H9 (cell line): ENCODE data around the gene M6PR. TPM values are rescaled to one million over a fixed set of nuclear protein-coding genes. Genes with fewer than 3 reads are reported as not detected.
A peak's percentile ranks its signal among the peaks of the same experiment; 100 is the strongest.

Source experiments
- DNase-seq: peaks from one replicate; pipeline ENCODE4 v3.0.0-alpha.2; 2017
- H2AFZ ChIP-seq: one replicate; pipeline ENCODE4 v1.6.1; 2013; ENCODE audit warnings: mild to moderate bottlenecking, low read length, control low read depth, moderate library complexity
- H2AK5ac ChIP-seq: 2 replicates; pipeline ENCODE4 v1.6.1; 2013; ENCODE audit warnings: low read length, control low read depth, mixed read lengths; ENCODE audit not compliant: insufficient read length
- H2BK120ac ChIP-seq: one replicate; pipeline ENCODE4 v1.6.1; 2013; ENCODE audit warnings: low read depth, mild to moderate bottlenecking, low read length, control low read depth, inconsistent platforms; ENCODE audit not compliant: poor library complexity, severe bottlenecking
- H2BK12ac ChIP-seq: 2 replicates; pipeline ENCODE4 v1.6.1; 2013; ENCODE audit warnings: low read length, control low read depth, mixed read lengths, low read depth; ENCODE audit not compliant: insufficient read length
- H2BK15ac ChIP-seq: 2 replicates; pipeline ENCODE4 v1.6.1; 2013; ENCODE audit warnings: low read depth, low read length, control low read depth
- H2BK20ac ChIP-seq: one replicate; pipeline ENCODE4 v1.6.1; 2013; ENCODE audit warnings: low read depth, mild to moderate bottlenecking, low read length, control low read depth, inconsistent platforms; ENCODE audit not compliant: poor library complexity, severe bottlenecking
- H2BK5ac ChIP-seq: 2 replicates; pipeline ENCODE4 v1.6.1; 2013; ENCODE audit warnings: low read length, control low read depth, mixed read lengths; ENCODE audit not compliant: insufficient read length
- H3K14ac ChIP-seq: 2 replicates; pipeline ENCODE4 v1.6.1; 2013; ENCODE audit warnings: low read length, control low read depth; ENCODE audit not compliant: insufficient read depth
- H3K18ac ChIP-seq: 2 replicates; pipeline ENCODE4 v1.6.1; 2013; ENCODE audit warnings: low read depth, mild to moderate bottlenecking, mixed read lengths, low read length, control low read depth; ENCODE audit not compliant: insufficient read length
- H3K23ac ChIP-seq: 2 replicates; pipeline ENCODE4 v1.6.1; 2013; ENCODE audit warnings: low read length, control low read depth, mixed read lengths, low read depth; ENCODE audit not compliant: insufficient read length
- H3K23me2 ChIP-seq: 2 replicates; pipeline ENCODE4 v1.6.1; 2013; ENCODE audit warnings: low read depth, mild to moderate bottlenecking, mixed read lengths, low read length, control low read depth; ENCODE audit not compliant: insufficient read length, poor library complexity, severe bottlenecking
- H3K27ac ChIP-seq: 2 replicates; pipeline ENCODE4 v1.5.1; 2013; ENCODE audit warnings: low read length, control low read depth, mixed read lengths, low read depth; ENCODE audit not compliant: insufficient read length
- H3K27me3 ChIP-seq: 2 replicates; pipeline ENCODE4 v1.6.1; 2013; ENCODE audit warnings: low read length, control low read depth, inconsistent platforms; ENCODE audit not compliant: insufficient read depth
- H3K4ac ChIP-seq: 2 replicates; pipeline ENCODE4 v1.6.1; 2013; ENCODE audit warnings: low read depth, mild to moderate bottlenecking, control low read depth, inconsistent platforms, low read length, moderate library complexity
- H3K4me1 ChIP-seq: 2 replicates; pipeline ENCODE4 v1.6.1; 2013; ENCODE audit warnings: low read length, control low read depth, inconsistent platforms; ENCODE audit not compliant: insufficient read depth
- H3K4me2 ChIP-seq: 2 replicates; pipeline ENCODE4 v1.6.1; 2013; ENCODE audit warnings: low read length, control low read depth, mixed read lengths; ENCODE audit not compliant: insufficient read length, insufficient read depth
- H3K56ac ChIP-seq: 2 replicates; pipeline ENCODE4 v1.6.1; 2013; ENCODE audit warnings: low read depth, mild to moderate bottlenecking, mixed read lengths, low read length, control low read depth; ENCODE audit not compliant: insufficient read length
- H3K79me1 ChIP-seq: 2 replicates; pipeline ENCODE4 v1.6.1; 2013; ENCODE audit warnings: low read depth, mild to moderate bottlenecking, moderate library complexity, low read length, control low read depth, inconsistent platforms; ENCODE audit not compliant: insufficient read depth, poor library complexity, severe bottlenecking
- H3K79me2 ChIP-seq: 2 replicates; pipeline ENCODE4 v1.6.1; 2013; ENCODE audit warnings: low read length, control low read depth, inconsistent platforms; ENCODE audit not compliant: insufficient read depth
- H3K9ac ChIP-seq: 2 replicates; pipeline ENCODE4 v1.6.1; 2013; ENCODE audit warnings: low read length, control low read depth, mixed read lengths; ENCODE audit not compliant: insufficient read length; ENCODE audit errors: extremely low read depth
- H3K9me3 ChIP-seq: one replicate; pipeline ENCODE4 v1.6.1; 2013; ENCODE audit warnings: low read depth, low read length, inconsistent platforms; ENCODE audit not compliant: control insufficient read depth
- H3T11ph ChIP-seq: one replicate; pipeline ENCODE4 v1.6.1; 2013; ENCODE audit warnings: mild to moderate bottlenecking, low read length, control low read depth, inconsistent platforms
- H4K20me1 ChIP-seq: one replicate; pipeline ENCODE4 v1.6.1; 2013; ENCODE audit not compliant: control insufficient read depth, insufficient read length, insufficient read depth
- H4K5ac ChIP-seq: 2 replicates; pipeline ENCODE4 v1.6.1; 2013; ENCODE audit warnings: low read depth, mild to moderate bottlenecking, mixed read lengths, low read length, control low read depth; ENCODE audit not compliant: insufficient read length
- H4K8ac ChIP-seq: replicated peaks from 2 replicates; pipeline ENCODE4 v1.6.1; 2013; ENCODE audit warnings: low read length, control low read depth, mixed read lengths, low read depth; ENCODE audit not compliant: insufficient read length
- H4K91ac ChIP-seq: 2 replicates; pipeline ENCODE4 v1.6.1; 2013; ENCODE audit warnings: low read depth, mild to moderate bottlenecking, moderate library complexity, mixed read lengths, low read length, control low read depth; ENCODE audit not compliant: insufficient read length
- H3K27ac Mint-ChIP-seq, 3 experiments: 2 replicates in 2 of 3; 3 replicates in 1 of 3; pipeline ENCODE4 v1.8.0; 2020 to 2021; ENCODE audit warnings: mixed read lengths in 3 of 3, mild to moderate bottlenecking in 1 of 3, moderate library complexity in 1 of 3
- H3K27me3 Mint-ChIP-seq: 2 replicates; pipeline ENCODE4 v1.8.0; 2021; ENCODE audit warnings: low read depth, mild to moderate bottlenecking, moderate library complexity, mixed read lengths
- H3K36me3 Mint-ChIP-seq, 3 experiments: 2 replicates in 2 of 3; 3 replicates in 1 of 3; pipeline ENCODE4 v1.8.0; 2020 to 2021; ENCODE audit warnings: low read depth in 3 of 3, mixed read lengths in 3 of 3; ENCODE audit not compliant: insufficient read depth in 1 of 3
- H3K4me1 Mint-ChIP-seq, 2 experiments: 2 replicates each; pipeline ENCODE4 v1.8.0; 2020; ENCODE audit warnings: mixed read lengths in 2 of 2
- H3K4me3 Mint-ChIP-seq, 2 experiments: 2 replicates in 1 of 2; 3 replicates in 1 of 2; pipeline ENCODE4 v1.8.0; 2020 to 2021; ENCODE audit warnings: mild to moderate bottlenecking in 2 of 2, mixed read lengths in 2 of 2, moderate library complexity in 1 of 2
- H3K9me3 Mint-ChIP-seq, 2 experiments: 2 replicates in 1 of 2; 3 replicates in 1 of 2; pipeline ENCODE4 v1.8.0; 2020; ENCODE audit warnings: mild to moderate bottlenecking in 2 of 2, mixed read lengths in 2 of 2, moderate library complexity in 1 of 2
- WGBS: extraction: QIAGEN DNeasy Blood & Tissue Kit; methylation state at CpG from one replicate; pipeline ENCODE4 v1.1.7; 2013; ENCODE audit warnings: missing lambda C conversion rate, low lambda C conversion rate, mixed read lengths; ENCODE audit not compliant: insufficient read length; ENCODE audit errors: extremely low coverage; 5-methylcytosine and 5-hydroxymethylcytosine counted together
- long read RNA-seq: library from polyadenylated mRNA; unstranded; transcript quantifications from one replicate; pipeline ENCODE4 v2.0.0, GENCODE V29; 2020
- total RNA-seq: library from RNA; stranded (reverse); gene quantifications from 2 replicates; pipeline ENCODE4 v1.2.1, GENCODE V29; 2021
- TF ChIP-seq, protein P1 (sequence below): fragments of 200-600 bp; sonication (generic); conservative IDR thresholded peaks from 3 replicates; pipeline ENCODE4 v1.8.0; 2021; ENCODE audit warnings: antibody characterized with exemption, mild to moderate bottlenecking

M6PR gene
- 153 and 163 TPM in 2 replicates for total RNA-seq
- long read RNA-seq, transcript M6PR-201 (7 exons, 2,756 nt) = major isoform, 664 of 858 reads
- long read RNA-seq, partial matches to known transcripts = 43 of 858 reads
- long read RNA-seq, other reads (novel, unspliced or antisense) = 150 of 858 reads

DNA sequence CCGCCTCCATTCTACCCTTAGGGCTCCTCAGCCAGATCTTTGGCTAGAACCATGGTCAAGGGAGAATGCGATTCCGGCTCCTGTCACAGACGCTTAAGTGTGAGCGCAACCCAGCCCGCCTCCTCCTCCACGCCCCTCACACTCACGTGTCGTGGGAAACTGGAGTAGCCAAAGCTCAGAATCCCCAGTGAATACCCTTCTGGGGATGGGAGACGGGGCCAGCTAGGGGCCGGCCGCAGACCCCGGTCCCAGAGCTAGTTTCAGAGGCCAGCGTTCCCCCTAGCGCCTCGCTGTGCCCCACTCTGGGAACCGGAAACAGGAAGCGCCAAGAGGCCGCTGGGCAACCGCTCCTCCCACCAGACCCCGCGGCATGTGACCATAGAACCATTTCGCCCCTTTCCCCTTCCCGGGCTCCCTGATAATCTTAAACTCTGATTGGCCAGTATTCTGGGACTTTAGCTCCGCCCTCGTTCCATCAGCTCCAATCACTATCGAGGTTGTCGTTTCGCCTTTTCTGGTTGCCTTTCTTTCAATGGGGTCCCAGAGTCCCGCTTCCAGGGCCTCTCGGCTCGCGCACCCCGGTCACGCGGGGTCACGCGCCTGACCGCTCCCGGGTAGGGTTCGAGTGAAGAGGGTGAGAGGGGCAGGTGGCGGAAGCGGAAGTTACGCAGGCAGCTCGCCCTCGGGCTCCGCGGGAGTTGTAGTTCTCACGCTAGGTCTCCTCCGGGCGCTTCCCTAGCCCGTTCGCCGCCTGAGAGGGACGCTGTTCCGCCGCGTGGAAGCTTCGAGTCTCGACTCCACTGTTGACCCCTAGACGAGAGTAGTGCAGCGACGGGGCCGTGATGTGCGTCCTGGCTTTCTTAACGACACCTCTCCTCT is at the start of gene M6PR:
M6PR (minus strand) TSS at position 304 of the 879 bp plus-strand sequence. CDS start 3,241 bp downstream, outside the sequence.
- no peaks in the 10 kb centered on the region for H3K27me3 ChIP-seq
- Mint-ChIP-seq H3K36me3 (peaks cover 17 to 51% (median 43%) of the 10 kb centered on the region in 3 experiments), H3K27me3 (no peaks in the 10 kb centered on the region; the same call in 1 of the 2 replicates), H3K27ac (peak within 1 kb of the TSS; percentile 97 to 99 (median 97)), H3K9me3 (peaks cover 12 to 13% of the 10 kb centered on the region in 2 experiments), H3K4me1 (peaks cover 12 to 19% of the 10 kb centered on the region in 2 experiments), H3K4me3 (peak within 1 kb of the TSS; percentile 98 to 99)
- H4K5ac ChIP-seq = no peak within 1 kb of the TSS
- no peak within 1 kb of the TSS for H2BK20ac ChIP-seq
- H3K14ac ChIP-seq = peak within 1 kb of the TSS; percentile 97
- H2BK120ac ChIP-seq = peak within 1 kb of the TSS; percentile 64
- peaks cover 14% of the 10 kb centered on the region for H3K23me2 ChIP-seq
- DNase-seq = peak; percentile 98
- H2BK15ac ChIP-seq = no peak within 1 kb of the TSS
- H3K23ac ChIP-seq = no peak within 1 kb of the TSS
- WGBS = no CpG with 5 or more reads among the region's 66 CpGs
- H3K27ac ChIP-seq = peak within 1 kb of the TSS; percentile 73
- H3K4me1 ChIP-seq = no peaks in the 10 kb centered on the region
- no peak within 1 kb of the TSS for H2AFZ ChIP-seq
- H3K18ac ChIP-seq = peak within 1 kb of the TSS; percentile 96
- H4K8ac ChIP-seq = no peak within 1 kb of the TSS
- H3K4me2 ChIP-seq = peak within 1 kb of the TSS; percentile 98
- no peak within 1 kb of the TSS for H2AK5ac ChIP-seq
- H2BK12ac ChIP-seq = no peak within 1 kb of the TSS
- H3T11ph ChIP-seq = peak within 1 kb of the TSS; percentile 54
- H2BK5ac ChIP-seq = no peak within 1 kb of the TSS
- peaks cover 14% of the 10 kb centered on the region for H3K79me2 ChIP-seq
- H3K56ac ChIP-seq = no peak within 1 kb of the TSS
- peak within 1 kb of the TSS; percentile 87 for H3K9ac ChIP-seq
- H3K4ac ChIP-seq = no peak within 1 kb of the TSS
- H4K20me1 ChIP-seq = no peaks in the 10 kb centered on the region
- H4K91ac ChIP-seq = no peak within 1 kb of the TSS
- H3K79me1 ChIP-seq = peaks cover 5% of the 10 kb centered on the region
- TF ChIP-seq, protein P1, sequence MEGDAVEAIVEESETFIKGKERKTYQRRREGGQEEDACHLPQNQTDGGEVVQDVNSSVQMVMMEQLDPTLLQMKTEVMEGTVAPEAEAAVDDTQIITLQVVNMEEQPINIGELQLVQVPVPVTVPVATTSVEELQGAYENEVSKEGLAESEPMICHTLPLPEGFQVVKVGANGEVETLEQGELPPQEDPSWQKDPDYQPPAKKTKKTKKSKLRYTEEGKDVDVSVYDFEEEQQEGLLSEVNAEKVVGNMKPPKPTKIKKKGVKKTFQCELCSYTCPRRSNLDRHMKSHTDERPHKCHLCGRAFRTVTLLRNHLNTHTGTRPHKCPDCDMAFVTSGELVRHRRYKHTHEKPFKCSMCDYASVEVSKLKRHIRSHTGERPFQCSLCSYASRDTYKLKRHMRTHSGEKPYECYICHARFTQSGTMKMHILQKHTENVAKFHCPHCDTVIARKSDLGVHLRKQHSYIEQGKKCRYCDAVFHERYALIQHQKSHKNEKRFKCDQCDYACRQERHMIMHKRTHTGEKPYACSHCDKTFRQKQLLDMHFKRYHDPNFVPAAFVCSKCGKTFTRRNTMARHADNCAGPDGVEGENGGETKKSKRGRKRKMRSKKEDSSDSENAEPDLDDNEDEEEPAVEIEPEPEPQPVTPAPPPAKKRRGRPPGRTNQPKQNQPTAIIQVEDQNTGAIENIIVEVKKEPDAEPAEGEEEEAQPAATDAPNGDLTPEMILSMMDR = peak; percentile 61
- peaks cover 18% of the 10 kb centered on the region for H3K9me3 ChIP-seq
